Vagina (tissue), 2 donors: ENCODE data around the gene HOXA10.

ENCODE experiments used
- CTCF ChIP-seq, 3 experiments: fragments of 450-650 bp in 2 of 3; fragments of 200-600 bp in 1 of 3; sonication (generic) in 1 of 3; IDR thresholded peaks; one replicate each; pipeline ENCODE4 v1.5.1; 2017 to 2019; ENCODE audit warnings: antibody characterized with exemption in 3 of 3, mild to moderate bottlenecking in 2 of 3, moderate library complexity in 2 of 3
- POLR2AphosphoS5 ChIP-seq, 2 donors: sonication (generic); formaldehyde crosslinking; IDR thresholded peaks; one replicate each; pipeline ENCODE4 v1.9.0; 2017; ENCODE audit warnings: antibody characterized with exemption in 2 of 2, mild to moderate bottlenecking in 2 of 2, low read depth in 1 of 2; ENCODE audit not compliant: insufficient read depth in 1 of 2

- no peak for TF ChIP-seq CTCF (IDR thresholded peaks at IDR 0.05)
- TF ChIP-seq POLR2AphosphoS5 (IDR thresholded peaks at IDR 0.05; ENCODE audit: insufficient read depth in 1 of 2, low read depth in 1 of 2): no peak
Observed at GRCh38 chr7:27158436-27159265, 15.5 kb downstream of the HOXA10 start.
